Measurements from ENCODE around the gene CYSTM1. TPM values are rescaled to one million over a fixed set of nuclear protein-coding genes. Genes with fewer than 3 reads are reported as not detected.

Gene CYSTM1
- total RNA-seq, 2 experiments from 2014 or later: 7.2 to 7.4 TPM

DNA sequence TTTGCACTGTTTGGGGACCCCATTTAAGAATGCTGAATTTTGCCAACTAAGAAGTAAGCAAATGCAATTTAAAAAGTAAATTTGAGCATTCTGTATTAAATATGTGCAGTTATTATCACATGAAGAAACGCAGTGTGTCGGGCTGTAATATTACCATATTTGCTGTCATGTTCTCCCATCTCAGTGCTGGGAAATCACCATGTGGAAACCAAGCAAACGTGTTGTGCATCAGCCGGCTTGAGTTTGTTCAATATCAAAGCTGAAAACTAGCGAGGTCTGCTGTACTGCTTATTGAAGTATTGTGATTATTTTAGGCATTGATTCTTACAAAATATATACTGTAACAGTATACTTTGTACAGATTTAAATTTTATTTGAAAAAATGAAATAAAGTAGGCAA, 46.6 kb upstream of the CYSTM1 start:
- H3K27me3 ChIP-seq (ENCODE audit: control insufficient read depth in 1 of 2, insufficient read depth in 2 of 2, low read length in 2 of 2): no peaks in the 10 kb centered on the region
- no peak overlapping the region for H3K4me3 ChIP-seq (ENCODE audit: low read length)
- Mint-ChIP-seq H3K27me3 (no peaks in the 10 kb centered on the region), H3K4me1 (ENCODE audit: low read depth) (peaks cover 51% of the 10 kb centered on the region), H3K36me3 (ENCODE audit: low read depth) (no peaks in the 10 kb centered on the region), H3K27ac (no peak overlapping the region), H3K4me3 (no peak overlapping the region), H3K9me3 (no peaks in the 10 kb centered on the region)
- no peaks in the 10 kb centered on the region for H3K9me3 ChIP-seq (ENCODE audit: control insufficient read depth in 1 of 2, insufficient read depth in 1 of 2, low read length in 2 of 2)
- intact Hi-C loops (cut with DNase I, micrococcal nuclease): no loop called here
- DNase-seq (no peak), ATAC-seq (ENCODE audit: poor library complexity) (no peak)
- ChIA-PET POLR2A (no interaction called here), CTCF (no interaction called here)
- H3K4me1 ChIP-seq (ENCODE audit: insufficient read depth, low read length): peaks cover 20% of the 10 kb centered on the region
- H3K27ac ChIP-seq (ENCODE audit: low read depth in 1 of 2, low read length in 2 of 2): no peak overlapping the region
- H3K36me3 ChIP-seq (ENCODE audit: insufficient read depth, low read length): no peaks in the 10 kb centered on the region
- TF ChIP-seq CTCF (IDR thresholded peaks at IDR 0.05): no peak

DNA sequence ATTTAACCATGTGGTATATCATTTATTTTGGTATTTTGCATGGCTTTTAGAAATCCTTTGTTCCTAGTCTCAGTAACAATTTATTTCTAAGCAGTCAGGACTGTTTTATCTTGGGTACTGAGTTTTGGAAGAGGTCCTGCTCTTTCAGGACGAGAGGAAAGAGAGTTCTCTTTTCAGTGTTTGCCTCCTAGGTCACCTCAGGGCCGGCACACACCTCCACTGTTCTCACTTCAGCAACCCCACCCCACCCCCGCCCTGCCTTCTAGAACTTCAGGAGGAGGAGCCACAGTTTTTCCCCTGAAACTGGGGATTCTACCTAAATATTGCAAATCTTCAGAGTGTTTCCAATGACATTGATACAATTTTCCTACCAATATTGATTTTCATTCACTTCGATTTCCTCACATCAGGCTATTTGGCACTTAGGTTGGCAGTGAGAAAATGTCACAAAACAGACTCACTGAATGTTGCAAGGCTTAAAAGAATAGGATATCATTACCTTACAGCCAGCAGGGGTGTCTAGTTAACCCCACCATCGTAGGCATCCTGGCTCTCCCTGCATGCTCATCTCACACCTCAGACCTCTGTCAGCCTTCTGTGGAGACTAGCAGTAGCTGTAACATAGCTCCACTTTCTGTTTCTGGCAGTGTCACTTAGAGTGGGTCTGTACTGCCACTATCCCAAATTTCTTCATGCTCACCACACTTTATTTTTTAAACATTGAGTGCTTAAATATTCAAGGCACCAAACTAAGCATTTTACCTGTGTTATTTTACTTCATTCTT, 43.8 kb upstream of the CYSTM1 start:
- Mint-ChIP-seq H3K9me3 (no peaks in the 10 kb centered on the region), H3K4me3 (no peak overlapping the region), H3K36me3 (ENCODE audit: low read depth) (no peaks in the 10 kb centered on the region), H3K27ac (no peak overlapping the region), H3K27me3 (no peaks in the 10 kb centered on the region), H3K4me1 (ENCODE audit: low read depth) (peaks cover 51% of the 10 kb centered on the region)
- ChIA-PET CTCF (interaction anchor here (0.5 to 1.5 kb wide), 3 partner anchors 10 to 518 kb away, joined by 3 read pairs; no protein-coding TSS in a partner anchor), POLR2A (interaction anchor here (1.0 to 1.5 kb wide), 2 partner anchors 9 to 24 kb away, joined by 3 to 5 read pairs; no protein-coding TSS in a partner anchor)
- H3K36me3 ChIP-seq (ENCODE audit: insufficient read depth, low read length): no peaks in the 10 kb centered on the region
- no peak overlapping the region for H3K27ac ChIP-seq (ENCODE audit: low read depth in 1 of 2, low read length in 2 of 2)
- ATAC-seq (ENCODE audit: poor library complexity) (no peak), DNase-seq (no peak)
- no peaks in the 10 kb centered on the region for H3K27me3 ChIP-seq (ENCODE audit: control insufficient read depth in 1 of 2, insufficient read depth in 2 of 2, low read length in 2 of 2)
- TF ChIP-seq CTCF (IDR thresholded peaks at IDR 0.05): no peak
- H3K9me3 ChIP-seq (ENCODE audit: control insufficient read depth in 1 of 2, insufficient read depth in 1 of 2, low read length in 2 of 2): no peaks in the 10 kb centered on the region
- intact Hi-C loops (cut with DNase I, micrococcal nuclease): no loop called here
- peaks cover 20% of the 10 kb centered on the region for H3K4me1 ChIP-seq (ENCODE audit: insufficient read depth, low read length)
- H3K4me3 ChIP-seq (ENCODE audit: low read length): no peak overlapping the region

DNA sequence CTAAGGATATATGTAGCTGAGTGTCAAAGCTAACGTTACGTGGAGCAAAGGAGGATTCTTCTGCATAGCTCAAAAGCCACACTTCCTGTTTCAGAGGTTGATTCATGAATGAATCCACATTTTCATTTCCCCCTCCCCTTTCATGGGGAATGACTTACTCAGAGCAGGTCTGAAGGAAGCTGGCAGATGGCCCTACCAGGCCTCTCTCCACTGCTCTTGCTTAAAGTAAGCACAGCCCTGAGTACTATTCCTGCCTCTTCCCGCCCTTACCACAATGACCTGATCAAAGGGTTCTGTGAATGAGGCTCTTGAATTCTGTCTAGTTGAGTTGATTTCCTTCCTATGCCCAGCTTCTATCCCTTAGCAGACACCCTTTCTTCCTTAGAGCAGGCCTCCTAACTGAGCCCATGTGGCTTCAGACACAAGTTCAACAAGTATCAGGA, 43.0 kb upstream of the CYSTM1 start:
- no peak overlapping the region for H3K4me3 Mint-ChIP-seq
- DNase-seq: peak in 4 of 14 experiments; percentile 14 to 55 (median 34)
- Histone ChIP-seq H3K4me1 (ENCODE audit: insufficient read depth, low read length) (peaks cover 18% of the 10 kb centered on the region), H3K9me3 (ENCODE audit: control insufficient read depth in 1 of 2, insufficient read depth in 1 of 2, low read length in 2 of 2) (no peaks in the 10 kb centered on the region), H3K36me3 (ENCODE audit: insufficient read depth, low read length) (no peaks in the 10 kb centered on the region), H3K27ac (ENCODE audit: low read depth in 1 of 2, low read length in 2 of 2) (no peak overlapping the region), H3K27me3 (ENCODE audit: control insufficient read depth in 1 of 2, insufficient read depth in 2 of 2, low read length in 2 of 2) (no peaks in the 10 kb centered on the region), H3K4me3 (ENCODE audit: low read length) (no peak overlapping the region)
- TF ChIP-seq CTCF (IDR thresholded peaks at IDR 0.05): no peak
- intact Hi-C loops (cut with DNase I, micrococcal nuclease): loop anchor here in 1 of 2 experiments (2.0 kb wide), 1 partner anchor 15 kb away; no protein-coding TSS in a partner anchor
- no peaks in the 10 kb centered on the region for H3K9me3 Mint-ChIP-seq
- ChIA-PET CTCF (interaction anchor here (1.2 to 2.0 kb wide), 3 partner anchors 11 to 17 kb away, joined by 3 to 6 read pairs (median 3); no protein-coding TSS in a partner anchor), POLR2A (interaction anchor here (1.0 to 1.5 kb wide), 2 partner anchors 10 to 25 kb away, joined by 3 to 5 read pairs; no protein-coding TSS in a partner anchor)
- no peaks in the 10 kb centered on the region for H3K36me3 Mint-ChIP-seq (ENCODE audit: low read depth)
- peaks cover 49% of the 10 kb centered on the region for H3K4me1 Mint-ChIP-seq (ENCODE audit: low read depth)
- H3K27me3 Mint-ChIP-seq: no peaks in the 10 kb centered on the region
- peak; percentile 77 for ATAC-seq (ENCODE audit: poor library complexity)
- H3K27ac Mint-ChIP-seq: no peak overlapping the region
